H1 (cell line): ENCODE measurements around the gene PDIA2.

Source experiments
- CHD1 ChIP-seq: IDR thresholded peaks from 2 replicates; pipeline ENCODE4 v1.6.1; 2012; ENCODE audit warnings: low read depth, low read length, improper control_type of control experiment
- CTCF ChIP-seq, 3 experiments: IDR thresholded peaks; 1 replicate in 2 of 3; 2 replicates in 1 of 3; pipeline versions ENCODE4 v1.5.1 to v1.6.1; 2011; ENCODE audit warnings: low read length in 3 of 3, mild to moderate bottlenecking in 3 of 3, inconsistent platforms in 2 of 3, low read depth in 1 of 3, moderate library complexity in 1 of 3; ENCODE audit not compliant: insufficient read depth in 1 of 3; ENCODE audit errors: control extremely low read depth in 1 of 3
- EP300 ChIP-seq, 2 experiments: IDR thresholded peaks; 1 replicate in 1 of 2; 2 replicates in 1 of 2; pipeline ENCODE4 v1.6.1; 2011 to 2012; ENCODE audit warnings: low read depth in 2 of 2, low read length in 2 of 2, mild to moderate bottlenecking in 2 of 2, borderline replicate concordance in 1 of 2, inconsistent platforms in 1 of 2, moderate library complexity in 1 of 2
- EZH2 ChIP-seq: fragments of 200-600 bp; sonication (generic); IDR thresholded peaks from 2 replicates; pipeline ENCODE4 v1.7.1; 2012; ENCODE audit warnings: low read depth, mild to moderate bottlenecking, moderate library complexity, low read length, inconsistent platforms; ENCODE audit not compliant: severe bottlenecking
- HDAC2 ChIP-seq, 2 experiments: fragments of 300-600 bp in 1 of 2; sonication (generic) in 1 of 2; IDR thresholded peaks; 2 replicates each; pipeline ENCODE4 v1.6.1; 2011 to 2012; ENCODE audit warnings: low read depth in 2 of 2, low read length in 2 of 2, mild to moderate bottlenecking in 2 of 2, moderate library complexity in 2 of 2, borderline replicate concordance in 1 of 2, inconsistent platforms in 1 of 2
- MAFK ChIP-seq: IDR thresholded peaks from 2 replicates; pipeline ENCODE4 v1.6.1; 2012; ENCODE audit warnings: low read depth, mild to moderate bottlenecking, improper control_type of control experiment, low read length
- RBBP5 ChIP-seq: IDR thresholded peaks from 2 replicates; pipeline ENCODE4 v1.7.1; 2012; ENCODE audit warnings: low read depth, mild to moderate bottlenecking, inconsistent platforms, low read length, moderate library complexity, borderline replicate concordance
- RFX5 ChIP-seq: IDR thresholded peaks from 2 replicates; pipeline ENCODE4 v1.6.1; 2011; ENCODE audit warnings: low read depth, low read length, improper control_type of control experiment, borderline replicate concordance
- SP1 ChIP-seq: IDR thresholded peaks from 2 replicates; pipeline ENCODE4 v1.6.1; 2011; ENCODE audit warnings: low read depth, low read length
- SP2 ChIP-seq: IDR thresholded peaks from 2 replicates; pipeline ENCODE4 v1.6.1; 2012; ENCODE audit warnings: mild to moderate bottlenecking, low read length, inconsistent platforms
- TCF12 ChIP-seq: IDR thresholded peaks from 2 replicates; pipeline ENCODE4 v1.6.1; 2011; ENCODE audit warnings: low read depth, mild to moderate bottlenecking, low read length
- YY1 ChIP-seq: IDR thresholded peaks from 2 replicates; pipeline ENCODE4 v1.6.1; 2011; ENCODE audit warnings: low read depth, mild to moderate bottlenecking, low read length
- ZNF274 ChIP-seq: IDR thresholded peaks from 2 replicates; pipeline ENCODE4 v1.7.0; 2012; ENCODE audit warnings: low read length, borderline replicate concordance; ENCODE audit errors: extremely low read depth

GRCh38 chr16:275041-275641 is 7.8 kb upstream of the PDIA2 start:
- TF ChIP-seq EP300 (IDR thresholded peaks at IDR 0.05; ENCODE audit: borderline replicate concordance in 1 of 2, low read depth in 2 of 2, low read length in 2 of 2) (no peak), YY1 (no peak), SP1 (no peak), MAFK (no peak), SP2 (no peak), RBBP5 (0 out of 2 replicates have a peak, but pooled peaks have one; percentile 35), EZH2 (peak; percentile 78), CTCF (IDR thresholded peaks at IDR 0.05; ENCODE audit: control extremely low read depth in 1 of 3, insufficient read depth in 1 of 3, low read depth in 1 of 3, low read length in 3 of 3) (no peak), ZNF274 (no peak), TCF12 (no peak), HDAC2 (IDR thresholded peaks at IDR 0.05; ENCODE audit: borderline replicate concordance in 1 of 2, low read depth in 2 of 2, low read length in 2 of 2) (no peak; a peak in 1 of 4 replicates), RFX5 (no peak), CHD1 (no peak)
